GM20431 (cell line): ENCODE data around the gene ASPA.
"Not testable (repeated sequence)": the region's sequence is repeated elsewhere in the genome, so short reads cannot be mapped to it uniquely, and the experiment has no call there.

ENCODE experiments used
- in situ Hi-C: fragments of 300-500 bp; cut with MseI, MboI; formaldehyde crosslinking; loops from one replicate; pipeline ENCODE4 v1.15.0; 2020; ENCODE audit warnings: low sequenced_read_pairs; ENCODE audit not compliant: unreplicated experiment

Gene ASPA

DNA sequence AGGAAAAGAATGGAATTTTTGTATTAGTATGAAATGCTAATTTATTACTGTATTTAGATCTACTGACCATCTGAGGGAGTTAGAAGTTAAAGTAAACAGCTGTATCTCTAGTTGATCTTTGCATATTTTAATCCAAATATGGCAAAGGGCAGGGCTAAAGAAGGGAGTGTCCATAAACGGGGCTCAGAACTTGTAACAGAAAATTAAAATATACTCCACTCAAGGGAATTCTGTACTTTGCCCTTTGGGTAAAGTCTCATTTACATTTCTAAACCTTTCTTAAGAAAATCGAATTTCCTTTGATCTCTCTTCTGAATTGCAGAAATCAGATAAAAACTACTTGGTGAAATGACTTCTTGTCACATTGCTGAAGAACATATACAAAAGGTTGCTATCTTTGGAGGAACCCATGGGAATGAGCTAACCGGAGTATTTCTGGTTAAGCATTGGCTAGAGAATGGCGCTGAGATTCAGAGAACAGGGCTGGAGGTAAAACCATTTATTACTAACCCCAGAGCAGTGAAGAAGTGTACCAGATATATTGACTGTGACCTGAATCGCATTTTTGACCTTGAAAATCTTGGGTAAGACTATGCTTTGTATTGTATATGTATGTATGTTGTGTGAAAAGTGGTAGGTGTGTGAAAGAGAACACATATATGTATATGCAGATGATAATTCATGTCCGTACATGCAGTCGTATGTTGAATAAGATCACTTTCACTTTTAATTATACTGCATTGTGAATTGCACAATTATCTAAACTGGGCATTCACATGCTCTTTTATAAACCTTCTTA lies at the start of gene ASPA:
Gene ASPA, plus strand, starts transcription at position 186 of the 799 bp plus-strand sequence. Its CDS starts 163 bp downstream, at position 349.
- in situ Hi-C loops: no loop called here

DNA sequence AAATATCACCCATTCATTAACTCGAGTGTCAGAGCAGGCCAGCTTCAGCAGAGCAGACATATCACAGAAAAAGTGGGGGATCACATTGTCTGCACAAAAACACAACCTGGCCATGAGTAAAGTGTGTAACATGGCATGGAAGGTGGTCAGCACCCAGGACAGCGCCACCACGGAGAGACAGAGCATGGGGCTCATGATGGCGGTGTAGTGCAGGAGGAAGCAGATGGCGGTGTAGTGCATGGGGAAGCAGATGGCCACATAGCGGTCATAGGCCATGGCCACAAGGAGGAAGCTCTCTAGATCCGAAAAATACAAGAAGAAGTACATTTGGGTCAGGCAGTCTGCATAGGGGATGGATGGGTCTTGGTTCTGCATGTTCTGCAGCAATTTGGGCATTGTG lies 42.6 kb upstream of the ASPA start:
- in situ Hi-C loops: not testable (repeated sequence)

DNA sequence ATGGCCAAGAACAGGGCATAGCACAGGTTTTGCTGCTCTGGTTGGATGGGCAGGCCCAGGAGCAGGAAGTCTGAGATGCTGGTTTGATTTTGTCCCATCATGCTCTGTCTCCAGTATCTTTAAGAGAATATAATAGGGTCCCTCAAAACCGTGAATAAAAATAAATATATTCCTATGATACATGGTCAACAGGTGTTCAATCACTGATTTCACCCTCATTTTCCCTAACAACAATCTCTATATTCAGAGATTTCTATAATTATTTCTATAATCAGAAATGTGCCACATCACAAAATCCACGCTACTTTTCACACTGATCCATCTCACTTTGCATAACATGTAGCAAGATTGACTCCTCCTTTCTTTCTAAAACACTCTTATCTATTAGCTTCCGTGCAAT lies 42.1 kb upstream of the ASPA start, which contains the start of gene OR1E2:
Gene OR1E2, minus strand, starts transcription at position 101 of the 400 bp plus-strand sequence. Its CDS starts 0 bp downstream, at position 101.
- in situ Hi-C loops: no loop called here

DNA sequence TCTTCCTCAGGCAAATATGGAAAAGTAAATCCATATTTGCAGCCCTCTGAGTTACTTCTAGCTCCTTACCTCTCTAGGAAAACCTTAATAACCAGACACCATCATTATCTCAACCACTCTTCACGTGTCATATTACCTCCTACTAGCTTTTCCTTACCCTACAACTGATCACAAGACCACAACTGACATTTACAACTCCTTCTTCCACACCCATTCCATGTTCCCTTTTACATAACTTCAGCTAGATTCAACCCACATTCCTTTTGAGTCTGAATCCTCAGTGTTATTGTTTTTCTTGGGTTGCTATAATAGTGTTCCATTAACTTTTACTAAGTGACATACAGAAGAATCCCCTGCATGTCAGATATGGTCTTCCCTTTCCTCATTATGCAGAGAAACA lies 37.4 kb upstream of the ASPA start:
- in situ Hi-C loops: no loop called here

DNA sequence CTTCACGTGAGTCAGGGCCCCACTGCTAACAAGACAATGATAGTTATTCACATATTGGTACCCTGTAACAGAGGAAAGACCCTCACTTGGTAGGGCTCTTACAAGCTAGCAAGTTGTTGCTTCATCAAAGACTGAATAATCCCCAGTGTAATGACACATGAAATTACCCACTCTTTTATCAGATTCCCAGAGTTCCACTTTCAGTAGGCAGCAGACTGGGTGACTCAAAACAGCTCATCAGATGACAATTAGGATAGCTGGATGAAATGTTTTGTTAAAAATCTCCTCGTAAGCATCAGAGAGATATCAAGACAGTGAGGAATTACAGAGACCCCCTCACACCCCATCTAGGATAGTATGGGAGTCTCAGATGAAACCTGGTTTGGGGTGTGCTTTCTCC lies 35.3 kb upstream of the ASPA start:
- in situ Hi-C loops: no loop called here

DNA sequence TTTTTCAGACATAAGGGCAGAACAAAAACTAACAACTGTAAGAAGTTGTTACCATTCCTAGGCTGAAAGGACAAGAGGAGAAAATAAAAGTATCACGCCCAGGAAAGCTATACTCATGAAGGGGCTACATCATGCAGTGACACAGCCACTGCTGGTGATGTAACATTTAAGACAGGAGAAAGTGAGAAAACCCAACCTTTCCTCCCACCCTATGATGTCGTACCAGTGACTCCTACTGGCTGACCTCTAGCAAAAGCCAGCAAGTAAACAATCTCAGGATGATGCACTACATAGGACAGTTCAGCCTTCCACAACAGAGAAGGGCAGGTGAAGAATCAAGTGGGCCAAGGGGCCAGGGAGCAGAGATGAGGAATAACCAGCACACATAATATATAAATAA lies 28.2 kb upstream of the ASPA start:
- in situ Hi-C loops: no loop called here

DNA sequence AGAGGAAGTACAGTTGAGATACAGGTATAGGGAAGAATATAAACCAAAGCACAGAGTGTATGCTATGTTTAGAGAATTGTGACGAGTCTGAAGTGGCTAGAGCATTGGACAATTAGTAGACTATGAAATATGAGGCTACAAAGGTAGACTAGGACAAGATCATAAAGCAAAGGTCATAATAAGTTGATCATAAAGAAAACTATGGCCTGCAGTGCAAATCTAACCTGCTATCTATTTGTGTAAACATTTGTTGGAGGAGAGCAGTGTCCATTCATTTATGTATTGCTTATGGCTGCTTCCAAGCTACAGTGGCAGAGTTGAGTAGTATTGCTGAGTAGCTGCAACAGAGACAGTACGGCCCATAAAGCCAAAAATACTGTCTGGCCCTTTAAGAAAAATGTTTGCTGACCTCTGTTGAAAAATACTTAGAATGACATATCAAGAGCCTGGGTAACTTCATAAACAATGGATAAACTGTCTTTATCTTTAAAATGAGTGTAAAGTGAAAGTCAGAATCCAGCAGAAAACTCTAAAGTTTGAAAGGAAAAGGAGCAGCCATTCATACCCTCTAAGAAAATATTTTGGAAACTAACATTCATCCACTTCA lies 27.6 kb upstream of the ASPA start:
- in situ Hi-C loops: no loop called here

DNA sequence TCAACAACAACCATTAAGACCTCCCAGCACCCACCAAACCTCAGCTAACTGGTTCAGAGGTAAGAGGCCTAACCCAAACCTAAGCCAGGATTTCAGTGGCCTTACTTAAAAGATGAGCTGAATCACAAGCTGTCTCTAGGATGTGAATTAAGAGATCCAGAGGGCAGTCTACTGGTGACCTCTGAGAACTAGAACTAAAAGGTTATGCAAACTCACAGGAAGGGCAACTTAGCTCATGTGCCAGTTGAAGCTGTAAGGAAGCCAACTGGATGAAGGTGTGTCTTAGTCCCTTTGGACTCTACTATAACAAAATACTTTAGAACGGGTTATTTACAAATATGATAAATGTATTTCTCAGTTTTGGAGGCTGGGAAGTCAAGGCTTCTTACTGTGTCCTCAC lies 9.4 kb upstream of the ASPA start:
- in situ Hi-C loops: not testable (repeated sequence)

DNA sequence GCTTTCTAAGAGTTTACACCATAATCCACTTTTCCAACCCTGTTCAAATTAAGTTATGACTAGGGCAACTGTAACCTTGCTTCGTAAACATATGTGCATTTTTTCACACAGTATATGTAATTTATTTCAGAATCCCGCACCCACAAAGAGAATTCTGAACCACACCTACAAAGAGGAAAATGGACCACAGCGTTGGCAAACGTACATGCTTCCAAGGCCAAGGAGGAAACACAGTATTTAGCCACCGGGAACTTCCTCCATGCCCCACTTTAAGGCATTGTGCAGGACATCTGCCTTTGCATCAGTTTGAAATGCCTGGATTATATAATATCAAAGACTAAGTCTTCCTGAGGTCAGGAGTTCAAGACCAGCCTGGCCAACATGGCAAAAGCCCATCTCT lies 6.3 kb upstream of the ASPA start:
- in situ Hi-C loops: no loop called here

DNA sequence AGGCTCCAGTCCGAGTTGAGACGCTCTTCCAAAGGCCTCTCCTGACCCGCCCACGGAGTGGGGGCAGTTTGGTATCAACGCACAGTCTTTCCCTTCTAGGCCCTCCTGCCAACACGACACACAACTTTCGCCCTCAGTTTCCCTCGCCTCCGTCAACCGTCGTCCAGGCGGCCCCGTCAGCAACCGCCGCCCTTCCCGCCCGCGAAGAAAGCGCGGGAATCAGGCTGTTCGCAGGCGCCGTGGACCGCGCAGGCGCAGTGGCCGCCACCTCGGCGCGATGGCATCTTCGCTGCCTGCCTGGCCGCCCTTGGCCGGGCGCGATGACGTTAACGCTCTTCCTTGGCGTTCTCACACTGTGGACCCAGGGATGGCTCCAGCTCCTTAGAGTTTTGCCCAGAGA lies 4.2 kb upstream of the ASPA start, which contains the start of gene SPATA22:
Gene SPATA22, minus strand, starts transcription at position 221 of the 400 bp plus-strand sequence. CDS start 2,494 bp downstream, outside the sequence.
- in situ Hi-C loops: no loop called here

DNA sequence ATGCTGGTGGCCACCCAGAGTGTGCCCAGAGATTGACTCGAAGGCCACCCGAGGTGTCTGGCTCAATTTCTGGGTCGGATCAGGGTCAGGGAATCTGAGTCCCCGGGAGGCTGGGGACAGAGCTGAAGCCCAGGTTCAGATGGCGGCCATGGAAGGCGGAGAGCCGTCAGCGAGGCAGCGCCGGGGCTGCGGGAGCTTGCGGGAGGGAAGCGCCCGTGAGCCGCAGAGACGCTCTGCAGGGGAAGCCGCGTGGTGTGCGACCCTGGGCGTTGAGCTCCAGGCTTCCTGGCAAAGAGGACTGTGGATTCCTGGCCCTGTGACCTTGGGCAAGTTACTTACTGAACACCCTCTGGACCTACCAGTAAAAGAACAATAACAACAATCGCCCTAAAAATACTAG lies 3.7 kb upstream of the ASPA start:
- in situ Hi-C loops: no loop called here

DNA sequence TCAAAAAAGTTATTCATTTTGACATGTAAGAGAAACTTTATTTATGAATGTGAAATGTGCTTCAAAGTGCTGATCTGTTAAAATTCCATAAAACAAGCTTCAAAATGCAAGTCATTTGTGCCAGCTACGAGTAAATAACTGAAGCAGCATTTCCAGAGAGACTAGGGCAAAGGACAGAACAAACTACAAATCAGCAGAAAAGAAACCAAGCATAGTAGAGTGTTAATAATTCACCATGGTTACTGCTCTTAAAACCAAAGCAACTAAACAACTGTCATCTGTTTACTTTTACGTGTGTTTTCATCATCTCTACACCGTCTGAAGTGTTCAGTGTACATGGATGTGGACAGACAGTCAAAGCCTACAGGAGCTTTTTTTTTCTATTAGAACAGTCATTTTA lies 1.6 kb upstream of the ASPA start:
- in situ Hi-C loops: no loop called here

DNA sequence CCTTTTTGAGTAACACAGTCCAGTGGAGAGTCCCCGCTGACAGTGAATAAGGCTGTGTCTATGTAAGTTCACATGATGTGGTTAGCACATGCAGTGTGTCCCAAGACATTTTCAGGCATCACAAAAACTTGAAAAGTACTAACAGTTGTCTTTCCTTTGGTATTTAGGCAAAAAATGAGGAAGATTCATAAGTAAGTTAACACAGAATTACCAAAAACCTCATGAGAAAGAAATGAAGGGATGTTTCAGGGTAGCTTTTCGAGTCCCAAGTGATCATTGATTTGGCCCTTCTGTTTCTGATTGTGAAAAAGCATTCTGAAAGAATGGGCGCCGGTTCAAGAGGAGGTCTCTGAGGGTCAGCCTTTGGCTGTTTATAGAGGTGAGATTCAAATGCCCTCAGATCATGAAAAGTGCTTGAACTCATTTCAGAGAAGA lies 529 bp upstream of the ASPA start:
- in situ Hi-C loops: no loop called here

DNA sequence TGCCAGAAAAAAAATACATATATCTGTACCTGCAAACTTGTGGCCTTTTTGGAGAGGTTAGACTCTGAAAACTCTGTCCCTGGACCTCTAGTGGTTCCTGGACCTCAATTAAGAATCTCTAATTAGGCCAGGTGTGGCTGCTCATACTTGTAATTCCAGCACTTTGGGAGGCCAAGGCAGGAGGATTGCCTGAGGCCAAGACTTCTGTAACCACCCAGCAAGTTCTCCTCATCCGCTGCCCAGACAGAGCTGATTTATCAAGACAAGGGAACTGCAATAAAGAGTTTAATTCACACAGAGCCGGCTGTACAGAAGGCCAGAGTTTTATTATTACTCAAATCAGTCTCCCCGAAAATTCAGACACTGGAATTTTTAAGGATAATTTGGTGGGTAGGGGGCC lies 4.2 kb downstream of the ASPA start:
- in situ Hi-C loops: no loop called here

DNA sequence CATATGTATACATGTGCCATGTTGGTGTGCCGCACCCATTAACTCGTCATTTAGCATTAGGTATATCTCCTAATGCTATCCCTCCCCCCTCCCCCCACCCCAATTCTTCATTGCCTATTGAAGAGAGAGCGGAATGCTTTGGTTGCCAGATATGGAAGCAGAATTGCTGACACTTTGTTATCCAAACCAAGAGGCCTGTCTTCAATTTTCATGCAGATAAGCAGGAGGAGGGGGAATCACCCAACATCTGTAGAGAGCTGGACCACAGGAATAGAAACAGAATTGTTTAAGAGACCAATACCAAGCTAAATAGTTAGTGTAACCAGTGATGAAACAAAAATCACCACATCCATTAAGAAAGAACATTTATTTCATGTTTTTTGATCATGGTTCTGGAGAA lies 7.1 kb downstream of the ASPA start:
- in situ Hi-C loops: no loop called here

DNA sequence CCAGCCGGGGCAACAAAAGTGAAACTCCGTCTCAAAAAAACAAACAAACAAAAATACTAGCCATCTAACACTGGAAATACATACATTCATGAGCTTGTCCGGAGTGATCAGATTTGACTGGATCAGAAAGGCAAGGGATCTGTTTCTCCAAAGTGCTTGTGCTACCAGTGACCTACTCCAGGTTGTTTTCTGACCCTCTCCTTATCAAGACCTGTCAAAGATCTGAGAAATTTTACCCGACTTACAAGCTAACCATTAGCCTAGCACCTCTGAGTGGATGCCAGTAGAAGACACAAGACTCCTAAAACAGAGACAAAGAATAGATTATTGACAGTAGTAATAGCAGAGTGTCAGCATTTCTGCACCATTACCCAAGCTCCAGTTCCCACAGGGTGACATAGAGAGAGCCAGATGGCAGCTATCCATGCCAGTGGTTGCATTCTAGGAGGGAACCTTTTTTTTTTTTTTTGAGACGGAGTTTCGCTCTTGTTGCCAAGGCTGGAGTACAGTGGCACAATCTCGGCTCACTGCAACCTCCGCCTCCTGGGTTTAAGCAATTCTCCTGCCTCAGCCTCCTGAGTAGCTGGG lies 9.8 kb downstream of the ASPA start:
- in situ Hi-C loops: no loop called here

DNA sequence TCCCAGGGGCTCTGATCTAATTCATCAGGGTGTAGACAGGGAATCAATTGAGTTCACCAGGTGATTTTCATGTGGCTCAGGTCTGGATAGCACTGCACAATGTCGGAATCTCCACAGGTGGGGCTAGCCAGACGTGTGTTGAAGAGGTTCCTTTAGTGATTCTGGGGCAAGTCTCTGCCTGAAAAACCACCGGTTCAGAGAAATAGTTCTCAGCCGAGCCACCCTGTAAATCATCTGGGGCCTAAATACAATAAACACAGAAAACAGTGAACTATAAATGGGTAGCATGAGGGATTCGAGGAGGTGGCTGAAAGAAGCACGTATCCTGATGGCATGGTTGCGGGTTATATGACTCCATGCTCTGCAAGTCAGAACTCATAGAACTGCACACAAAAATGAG lies 21.3 kb downstream of the ASPA start:
- in situ Hi-C loops: no loop called here

DNA sequence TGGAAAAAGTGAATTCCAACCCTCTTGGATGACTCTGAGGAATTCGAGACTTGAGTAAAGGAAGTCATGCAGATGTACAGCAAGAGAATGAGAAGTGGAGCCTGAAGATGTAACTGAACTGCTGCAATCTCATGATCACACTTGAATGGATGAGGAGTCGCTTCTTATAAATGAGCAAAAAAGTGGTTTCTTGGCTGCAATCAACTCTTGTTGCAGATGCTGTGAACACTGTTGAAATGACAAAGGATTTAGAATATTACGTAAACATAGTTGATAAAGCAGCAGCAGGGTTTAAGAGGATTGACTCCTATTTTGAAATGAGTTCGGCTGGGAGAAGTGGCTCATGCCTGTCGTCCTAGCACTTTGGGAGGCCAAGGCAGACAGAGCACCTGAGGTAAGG lies 25.5 kb downstream of the ASPA start:
- in situ Hi-C loops: no loop called here

DNA sequence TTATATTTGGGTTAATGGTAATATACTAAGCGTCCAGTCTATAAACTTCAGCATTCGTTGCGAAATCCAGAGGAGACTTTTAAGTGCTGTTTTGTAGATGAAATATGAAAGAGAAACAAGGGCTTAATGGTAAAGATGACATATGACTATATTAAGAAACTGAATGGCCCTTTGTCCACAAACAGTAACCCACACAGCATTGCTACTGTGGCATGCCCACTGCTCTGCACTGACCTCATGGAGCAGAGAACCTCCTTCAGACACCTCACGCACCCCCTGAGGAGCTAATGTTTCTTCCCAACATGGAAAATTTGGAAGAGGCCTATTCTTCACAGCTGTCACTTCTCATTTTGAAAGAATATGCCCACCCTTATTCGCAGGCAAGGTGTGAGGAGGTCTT lies 26.7 kb downstream of the ASPA start:
- in situ Hi-C loops: no loop called here

DNA sequence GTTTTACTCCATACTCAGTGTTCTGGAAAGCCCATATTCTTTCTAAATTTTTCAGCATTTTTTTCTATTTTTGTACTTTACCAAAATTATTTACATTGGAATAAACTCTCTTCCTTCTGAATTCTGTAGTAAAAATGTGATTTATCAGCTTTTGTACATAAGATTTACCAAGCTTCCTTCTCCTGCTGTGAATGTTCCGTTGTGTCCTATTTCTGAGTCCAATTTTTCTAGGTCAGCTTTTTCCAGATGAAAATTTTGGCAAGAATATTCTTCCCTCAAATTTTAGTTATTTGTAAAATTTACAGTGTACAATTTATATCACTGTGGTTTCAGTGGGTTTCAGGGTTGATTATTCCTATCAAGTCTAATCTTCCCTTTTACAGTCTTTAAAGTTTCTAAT lies 27.5 kb downstream of the ASPA start:
- in situ Hi-C loops: no loop called here

DNA sequence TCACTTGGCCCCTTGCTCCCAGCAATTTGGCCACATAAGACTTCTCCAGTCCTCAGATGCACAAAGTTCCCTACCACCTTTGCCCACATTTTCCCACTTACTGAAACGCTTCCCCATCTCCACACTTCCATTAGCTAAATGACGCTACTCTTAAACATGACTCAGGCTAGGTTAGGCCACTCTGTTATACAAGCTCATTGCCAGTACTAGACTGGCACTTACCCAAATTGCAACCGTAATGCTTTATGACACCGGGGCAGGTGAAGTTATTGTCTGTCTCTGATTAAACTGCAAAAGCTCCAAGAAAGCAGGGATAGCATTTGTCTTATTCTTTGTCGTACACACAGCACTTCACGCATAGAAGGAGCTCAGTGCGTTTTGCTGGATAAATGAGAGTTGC lies 29.2 kb downstream of the ASPA start:
- in situ Hi-C loops: no loop called here
